ENCODE measurements around the gene RCAN1. TPM values are rescaled to one million over a fixed set of nuclear protein-coding genes. Genes with fewer than 3 reads are reported as not detected.

The RCAN1 gene
- total RNA-seq, 4 donors from 2014 or later = 8.7 to 27.5 (median 22.8) TPM

DNA sequence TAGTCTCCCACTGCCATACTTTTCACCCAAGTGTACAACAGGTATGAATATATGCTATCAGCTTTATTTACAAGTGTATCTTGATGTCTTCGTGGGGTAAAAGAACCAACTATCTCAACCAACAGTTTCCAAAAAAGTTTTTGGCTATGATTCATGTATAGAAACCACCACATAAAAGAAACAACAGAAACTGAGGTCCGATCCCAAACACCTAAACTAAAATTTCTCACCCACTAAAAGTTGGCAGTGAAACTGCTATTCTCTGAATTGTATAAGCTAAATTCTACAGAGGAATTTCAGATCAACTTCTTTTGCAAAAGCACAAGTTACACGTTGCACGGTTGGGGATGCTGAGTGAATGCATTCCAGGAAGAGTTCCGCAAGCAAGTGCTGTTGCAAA lies 97.9 kb downstream of the RCAN1 start:
- Histone ChIP-seq H3K27ac (no peak overlapping the region), H3K9me3 (no peaks in the 10 kb centered on the region), H3K4me1 (peaks cover 4% of the 10 kb centered on the region), H3K36me3 (peaks cover 22% of the 10 kb centered on the region), H3K4me3 (no peak overlapping the region), H3K27me3 (no peaks in the 10 kb centered on the region)
- no peak for TF ChIP-seq POLR2AphosphoS5 (IDR thresholded peaks at IDR 0.05)
- no peak for TF ChIP-seq POLR2A (IDR thresholded peaks at IDR 0.05)
- TF ChIP-seq, protein P1, sequence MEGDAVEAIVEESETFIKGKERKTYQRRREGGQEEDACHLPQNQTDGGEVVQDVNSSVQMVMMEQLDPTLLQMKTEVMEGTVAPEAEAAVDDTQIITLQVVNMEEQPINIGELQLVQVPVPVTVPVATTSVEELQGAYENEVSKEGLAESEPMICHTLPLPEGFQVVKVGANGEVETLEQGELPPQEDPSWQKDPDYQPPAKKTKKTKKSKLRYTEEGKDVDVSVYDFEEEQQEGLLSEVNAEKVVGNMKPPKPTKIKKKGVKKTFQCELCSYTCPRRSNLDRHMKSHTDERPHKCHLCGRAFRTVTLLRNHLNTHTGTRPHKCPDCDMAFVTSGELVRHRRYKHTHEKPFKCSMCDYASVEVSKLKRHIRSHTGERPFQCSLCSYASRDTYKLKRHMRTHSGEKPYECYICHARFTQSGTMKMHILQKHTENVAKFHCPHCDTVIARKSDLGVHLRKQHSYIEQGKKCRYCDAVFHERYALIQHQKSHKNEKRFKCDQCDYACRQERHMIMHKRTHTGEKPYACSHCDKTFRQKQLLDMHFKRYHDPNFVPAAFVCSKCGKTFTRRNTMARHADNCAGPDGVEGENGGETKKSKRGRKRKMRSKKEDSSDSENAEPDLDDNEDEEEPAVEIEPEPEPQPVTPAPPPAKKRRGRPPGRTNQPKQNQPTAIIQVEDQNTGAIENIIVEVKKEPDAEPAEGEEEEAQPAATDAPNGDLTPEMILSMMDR (IDR thresholded peaks at IDR 0.05) = no peak
- no peak for TF ChIP-seq EP300 (IDR thresholded peaks at IDR 0.05)
- no peak for DNase-seq (ENCODE audit: low spot score in 2 of 2)
- WGBS = 84% methylated on average over 5 of the region's 5 CpGs

DNA sequence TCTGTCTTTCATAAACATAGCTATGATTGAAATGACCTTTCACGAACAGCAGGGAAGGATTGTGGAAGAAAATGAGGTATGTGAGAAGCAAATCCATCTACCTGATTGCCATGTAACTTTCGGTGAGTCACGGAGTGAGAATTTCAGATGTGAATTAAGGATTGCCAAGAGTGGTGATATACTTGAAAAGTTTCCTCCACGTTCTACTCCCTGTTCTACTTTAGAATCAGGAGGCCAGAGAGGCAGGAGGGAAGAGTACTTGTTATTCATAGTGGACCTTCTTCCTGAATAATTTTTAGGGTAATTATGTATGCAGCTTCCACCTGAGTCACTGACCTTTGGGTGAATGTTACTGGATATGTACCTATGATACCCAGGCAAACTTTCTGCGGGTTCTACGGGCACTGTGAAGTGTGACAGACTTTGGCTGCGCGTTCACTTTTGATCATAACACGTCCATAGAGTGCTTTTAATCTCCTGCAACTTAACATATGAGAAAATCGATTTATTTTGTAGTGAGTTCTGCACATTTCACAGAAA lies 100.3 kb downstream of the RCAN1 start:
- no peak for TF ChIP-seq POLR2AphosphoS5 (IDR thresholded peaks at IDR 0.05)
- no peak for TF ChIP-seq POLR2A (IDR thresholded peaks at IDR 0.05)
- TF ChIP-seq EP300 (IDR thresholded peaks at IDR 0.05) = no peak
- TF ChIP-seq, protein P1 (IDR thresholded peaks at IDR 0.05) = no peak
- Histone ChIP-seq H3K27ac (no peak overlapping the region), H3K4me3 (no peak overlapping the region), H3K9me3 (no peaks in the 10 kb centered on the region), H3K36me3 (peaks cover 17% of the 10 kb centered on the region), H3K4me1 (peaks cover 3% of the 10 kb centered on the region), H3K27me3 (no peaks in the 10 kb centered on the region)
- 90% methylated on average over 10 of the region's 10 CpGs for WGBS
- DNase-seq (ENCODE audit: low spot score in 2 of 2) = no peak

DNA sequence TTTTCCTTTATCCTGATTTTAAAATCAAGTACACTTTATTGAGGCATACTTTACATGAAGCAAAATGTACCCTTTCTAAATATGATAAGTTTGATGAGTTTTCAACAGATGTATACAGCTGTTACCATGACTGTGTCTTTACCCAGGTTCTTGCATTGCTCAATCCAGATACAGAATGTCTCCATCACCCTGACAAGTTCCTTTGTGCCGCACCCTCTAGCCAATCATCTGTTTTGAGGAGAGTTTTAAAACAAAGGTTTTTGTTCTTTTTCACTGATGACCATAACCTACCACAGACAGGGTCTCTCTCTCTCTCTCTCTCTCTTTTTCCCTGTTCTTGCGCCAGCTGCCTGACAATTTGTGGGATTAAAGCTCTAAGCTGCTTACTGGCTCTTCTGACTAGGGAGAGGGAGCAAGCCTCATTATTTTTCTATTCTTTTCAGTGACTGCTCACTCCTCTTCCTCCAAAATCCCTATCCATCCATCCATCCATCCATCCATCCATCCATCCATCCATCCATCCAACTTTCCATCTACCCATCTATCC lies 101.7 kb downstream of the RCAN1 start:
- H3K27ac ChIP-seq = no peak overlapping the region
- H3K9me3 ChIP-seq = no peaks in the 10 kb centered on the region
- TF ChIP-seq POLR2AphosphoS5 (IDR thresholded peaks at IDR 0.05) (no peak), EP300 (IDR thresholded peaks at IDR 0.05) (no peak), POLR2A (IDR thresholded peaks at IDR 0.05) (no peak)
- TF ChIP-seq, protein P1 (IDR thresholded peaks at IDR 0.05) = no peak
- no peak overlapping the region for H3K4me3 ChIP-seq
- peaks cover 3% of the 10 kb centered on the region for H3K4me1 ChIP-seq
- WGBS = 88% methylated on average over 2 of the region's 2 CpGs
- H3K36me3 ChIP-seq = peaks cover 9% of the 10 kb centered on the region
- no peaks in the 10 kb centered on the region for H3K27me3 ChIP-seq
- DNase-seq (ENCODE audit: low spot score in 2 of 2) = no peak

DNA sequence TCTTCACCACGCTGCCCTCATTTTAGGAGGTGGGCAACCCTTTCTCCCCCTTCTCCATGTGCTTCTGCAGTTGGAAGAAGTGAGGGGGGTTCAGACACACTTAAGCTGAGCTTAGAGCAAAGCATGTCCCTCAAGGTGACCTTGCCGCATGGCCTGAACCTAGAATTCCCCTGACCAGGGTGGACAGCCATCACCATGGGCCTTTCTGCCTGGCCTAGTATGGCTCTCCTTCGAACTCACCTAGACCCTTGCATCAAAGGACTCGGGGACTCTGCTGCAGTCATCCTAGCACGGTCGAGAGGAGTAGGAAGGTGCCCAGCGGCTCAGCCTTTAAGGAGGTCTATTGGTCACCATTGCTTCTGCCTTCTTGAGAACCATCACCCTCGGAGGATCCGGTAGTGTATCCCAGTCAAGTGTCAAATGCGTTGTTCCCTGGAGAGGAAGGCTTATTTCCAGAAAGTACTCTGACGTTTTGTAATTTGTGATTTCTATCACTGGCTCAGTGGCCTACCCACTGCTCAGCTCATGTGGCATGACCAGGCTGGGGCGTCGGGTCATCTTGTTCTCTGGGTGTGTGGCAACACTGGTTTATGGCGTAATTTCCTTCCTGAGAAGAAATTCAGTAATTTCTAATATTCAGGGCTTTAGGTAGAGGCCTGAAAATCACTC lies 103.0 kb downstream of the RCAN1 start, which contains the start of gene KCNE1:
Gene KCNE1 (minus strand): TSS at position 424 of the 669 bp plus-strand sequence. CDS start 62,576 bp downstream, outside the sequence.
- H3K27me3 ChIP-seq = no peaks in the 10 kb centered on the region
- H3K9me3 ChIP-seq = no peaks in the 10 kb centered on the region
- H3K27ac ChIP-seq = peak within 1 kb of the TSS; percentile 8
- DNase-seq (ENCODE audit: low spot score in 2 of 2) = no peak
- TF ChIP-seq POLR2AphosphoS5 (IDR thresholded peaks at IDR 0.05) (peak in 1 of 3 donors; percentile 29), EP300 (IDR thresholded peaks at IDR 0.05) (no peak)
- H3K36me3 ChIP-seq = no peaks in the 10 kb centered on the region
- peaks cover 3% of the 10 kb centered on the region for H3K4me1 ChIP-seq
- H3K4me3 ChIP-seq = no peak within 1 kb of the TSS
- 80% methylated on average over 10 of the region's 14 CpGs for WGBS

DNA sequence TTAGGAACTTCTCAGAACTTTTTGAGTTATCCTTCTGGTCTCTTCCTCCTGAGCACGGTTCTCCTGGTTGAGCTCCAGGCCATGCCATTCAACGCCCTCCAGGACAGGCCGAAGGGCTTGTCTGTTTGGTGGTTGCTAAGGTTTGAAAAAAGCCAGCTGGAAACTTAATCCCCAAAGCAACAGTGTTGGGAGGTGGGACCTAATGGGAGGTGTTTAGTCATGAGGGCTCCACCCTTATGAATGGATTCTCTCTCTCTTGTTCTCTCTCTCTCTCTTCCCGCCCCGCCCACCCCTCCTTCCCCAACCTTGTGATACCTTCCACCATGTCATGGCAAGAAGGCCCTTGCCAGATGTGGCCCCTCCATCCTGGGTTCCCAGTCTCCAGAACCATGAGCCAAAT lies 103.7 kb downstream of the RCAN1 start:
- Histone ChIP-seq H3K4me1 (peaks cover 3% of the 10 kb centered on the region), H3K36me3 (no peaks in the 10 kb centered on the region), H3K9me3 (no peaks in the 10 kb centered on the region), H3K4me3 (no peak overlapping the region), H3K27ac (no peak overlapping the region), H3K27me3 (no peaks in the 10 kb centered on the region)
- TF ChIP-seq POLR2A (IDR thresholded peaks at IDR 0.05) (no peak), EP300 (IDR thresholded peaks at IDR 0.05) (no peak), POLR2AphosphoS5 (IDR thresholded peaks at IDR 0.05) (no peak)
- TF ChIP-seq, protein P1 (IDR thresholded peaks at IDR 0.05) = no peak
- DNase-seq (ENCODE audit: low spot score in 2 of 2) = no peak
- 63% methylated on average over 5 of the region's 5 CpGs for WGBS

Measured in suprapubic skin (tissue), 4 donors.